A549 (cell line): ENCODE data around the gene HCRTR1.

ENCODE experiments used
- CHD2 ChIP-seq: fragments of 150-350 bp; IDR thresholded peaks from 2 replicates; pipeline ENCODE4 v1.6.1; 2014; ENCODE audit warnings: low read length; ENCODE audit not compliant: partially characterized antibody
- EP300 ChIP-seq, 2 experiments: fragments of >200 bp; sonication (Bioruptor Twin); formaldehyde crosslinking; IDR thresholded peaks; 2 replicates in 1 of 2; 3 replicates in 1 of 2; pipeline ENCODE4 v1.6.1; 2016 to 2017
- KDM1A ChIP-seq: fragments of 200-600 bp; sonication (generic); IDR thresholded peaks from 2 replicates; pipeline ENCODE4 v1.6.1; 2016; ENCODE audit warnings: low read depth, mild to moderate bottlenecking
- PHF8 ChIP-seq: fragments of 200-600 bp; sonication (generic); IDR thresholded peaks from 2 replicates; pipeline ENCODE4 v1.6.1; 2016; ENCODE audit warnings: low read depth, mild to moderate bottlenecking, antibody characterized with exemption, moderate library complexity, borderline replicate concordance
- POLR2A ChIP-seq: IDR thresholded peaks from 2 replicates; pipeline ENCODE4 v1.6.1; 2012; ENCODE audit warnings: mild to moderate bottlenecking, low read length
- RAD21 ChIP-seq, 2 experiments: fragments of >200 bp in 1 of 2; sonication (Bioruptor Twin) in 1 of 2; formaldehyde crosslinking in 1 of 2; IDR thresholded peaks in 1 of 2; conservative IDR thresholded peaks in 1 of 2; 2 replicates in 1 of 2; 3 replicates in 1 of 2; pipeline ENCODE4 v1.6.1; 2012 to 2018; ENCODE audit warnings: inconsistent platforms in 1 of 2
- TF ChIP-seq, protein P1 (sequence below): fragments of >200 bp; sonication (Bioruptor Twin); formaldehyde crosslinking; IDR thresholded peaks from 3 replicates; pipeline ENCODE4 v1.5.1; 2016
- TF ChIP-seq, protein P2 (sequence below): fragments of >200 bp; sonication (Bioruptor Twin); formaldehyde crosslinking; IDR thresholded peaks from 3 replicates; pipeline ENCODE4 v1.6.1; 2016
- TF ChIP-seq, protein P3 (sequence below): IDR thresholded peaks from 2 replicates; pipeline ENCODE4 v1.6.1; 2012

DNA sequence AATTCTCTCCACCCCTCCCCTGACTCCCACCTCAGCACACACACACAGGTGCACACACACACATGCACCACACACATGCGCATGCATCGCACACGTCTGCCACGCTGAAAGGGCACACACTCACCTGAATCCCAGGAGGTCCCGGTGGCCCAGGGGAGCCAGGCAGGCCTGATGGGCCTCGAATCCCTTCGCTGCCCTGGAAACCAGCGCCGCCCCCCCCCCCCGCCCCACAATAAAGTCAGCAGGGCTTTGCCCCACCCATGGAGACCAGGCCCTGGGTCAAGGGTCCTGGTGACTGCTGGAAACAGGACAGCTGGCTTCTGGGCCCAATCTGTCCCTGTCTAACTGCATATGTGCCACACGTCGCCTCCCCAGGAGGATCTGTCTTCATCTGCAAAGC is 45.0 kb downstream of the HCRTR1 start:
- TF ChIP-seq CHD2, result no peak
- TF ChIP-seq KDM1A, result no peak
- TF ChIP-seq, protein P1, sequence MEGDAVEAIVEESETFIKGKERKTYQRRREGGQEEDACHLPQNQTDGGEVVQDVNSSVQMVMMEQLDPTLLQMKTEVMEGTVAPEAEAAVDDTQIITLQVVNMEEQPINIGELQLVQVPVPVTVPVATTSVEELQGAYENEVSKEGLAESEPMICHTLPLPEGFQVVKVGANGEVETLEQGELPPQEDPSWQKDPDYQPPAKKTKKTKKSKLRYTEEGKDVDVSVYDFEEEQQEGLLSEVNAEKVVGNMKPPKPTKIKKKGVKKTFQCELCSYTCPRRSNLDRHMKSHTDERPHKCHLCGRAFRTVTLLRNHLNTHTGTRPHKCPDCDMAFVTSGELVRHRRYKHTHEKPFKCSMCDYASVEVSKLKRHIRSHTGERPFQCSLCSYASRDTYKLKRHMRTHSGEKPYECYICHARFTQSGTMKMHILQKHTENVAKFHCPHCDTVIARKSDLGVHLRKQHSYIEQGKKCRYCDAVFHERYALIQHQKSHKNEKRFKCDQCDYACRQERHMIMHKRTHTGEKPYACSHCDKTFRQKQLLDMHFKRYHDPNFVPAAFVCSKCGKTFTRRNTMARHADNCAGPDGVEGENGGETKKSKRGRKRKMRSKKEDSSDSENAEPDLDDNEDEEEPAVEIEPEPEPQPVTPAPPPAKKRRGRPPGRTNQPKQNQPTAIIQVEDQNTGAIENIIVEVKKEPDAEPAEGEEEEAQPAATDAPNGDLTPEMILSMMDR, result no peak
- no peak for TF ChIP-seq EP300 (IDR thresholded peaks at IDR 0.05)
- TF ChIP-seq POLR2A, result no peak
- TF ChIP-seq, protein P2, sequence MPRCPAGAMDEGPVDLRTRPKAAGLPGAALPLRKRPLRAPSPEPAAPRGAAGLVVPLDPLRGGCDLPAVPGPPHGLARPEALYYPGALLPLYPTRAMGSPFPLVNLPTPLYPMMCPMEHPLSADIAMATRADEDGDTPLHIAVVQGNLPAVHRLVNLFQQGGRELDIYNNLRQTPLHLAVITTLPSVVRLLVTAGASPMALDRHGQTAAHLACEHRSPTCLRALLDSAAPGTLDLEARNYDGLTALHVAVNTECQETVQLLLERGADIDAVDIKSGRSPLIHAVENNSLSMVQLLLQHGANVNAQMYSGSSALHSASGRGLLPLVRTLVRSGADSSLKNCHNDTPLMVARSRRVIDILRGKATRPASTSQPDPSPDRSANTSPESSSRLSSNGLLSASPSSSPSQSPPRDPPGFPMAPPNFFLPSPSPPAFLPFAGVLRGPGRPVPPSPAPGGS, result no peak
- TF ChIP-seq PHF8, result no peak
- no peak for TF ChIP-seq RAD21 (conservative IDR thresholded peaks at IDR 0.05 in 1 of 2, IDR thresholded peaks at IDR 0.05 in 1 of 2)
- TF ChIP-seq, protein P3, sequence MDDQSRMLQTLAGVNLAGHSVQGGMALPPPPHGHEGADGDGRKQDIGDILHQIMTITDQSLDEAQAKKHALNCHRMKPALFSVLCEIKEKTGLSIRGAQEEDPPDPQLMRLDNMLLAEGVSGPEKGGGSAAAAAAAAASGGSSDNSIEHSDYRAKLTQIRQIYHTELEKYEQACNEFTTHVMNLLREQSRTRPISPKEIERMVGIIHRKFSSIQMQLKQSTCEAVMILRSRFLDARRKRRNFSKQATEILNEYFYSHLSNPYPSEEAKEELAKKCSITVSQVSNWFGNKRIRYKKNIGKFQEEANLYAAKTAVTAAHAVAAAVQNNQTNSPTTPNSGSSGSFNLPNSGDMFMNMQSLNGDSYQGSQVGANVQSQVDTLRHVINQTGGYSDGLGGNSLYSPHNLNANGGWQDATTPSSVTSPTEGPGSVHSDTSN, result no peak
